ENCODE results near the gene LRRC27. TPM values are rescaled to one million over a fixed set of nuclear protein-coding genes. Genes with fewer than 3 reads are reported as not detected.
"Not testable (repeated sequence)": the region's sequence is repeated elsewhere in the genome, so short reads cannot be mapped to it uniquely, and the experiment has no call there.

Gene LRRC27
- total and polyA plus RNA-seq, 2 donors (not counting 1 experiment from before 2014, with no cell fraction given): 23.6 to 25.6 TPM

DNA sequence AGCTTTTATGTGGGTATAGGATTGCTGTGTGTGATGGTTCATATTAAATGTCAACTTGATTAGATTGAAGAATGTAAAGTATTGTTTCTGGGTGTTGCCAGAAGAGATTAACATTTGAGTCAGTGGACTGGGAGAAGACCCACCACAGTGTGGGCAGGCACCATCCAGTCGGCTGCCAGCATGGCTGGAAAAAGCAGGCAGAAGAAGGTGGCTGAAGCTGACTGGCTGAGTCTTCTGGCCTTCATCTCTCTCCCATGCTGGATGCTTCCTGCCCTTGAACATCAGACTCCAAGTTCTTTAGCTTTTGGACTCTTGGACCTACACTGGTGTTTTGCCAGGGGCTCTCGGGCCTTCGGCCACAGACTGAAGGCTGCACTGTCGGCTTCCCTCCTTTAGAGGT lies 49.0 kb downstream of the LRRC27 start:
- 100% methylated on average over 4 of the region's 4 CpGs for WGBS (ENCODE audit: insufficient coverage)
- H3K4me2 ChIP-seq (replicated peaks; ENCODE audit: low read depth, low read length, poor library complexity, severe bottlenecking); H2AFZ ChIP-seq (ENCODE audit: insufficient read depth, low read depth, low read length, poor library complexity, severe bottlenecking); H3K9me3 ChIP-seq (ENCODE audit: control extremely low read depth in 1 of 3, control insufficient read depth in 2 of 3, insufficient read depth in 1 of 3, low read length in 2 of 3); intact Hi-C loops (cut with micrococcal nuclease); H3K27me3 ChIP-seq (replicated peaks in 1 of 4; ENCODE audit: control extremely low read depth in 1 of 4, control insufficient read depth in 3 of 4, insufficient read depth in 4 of 4, low read length in 3 of 4); H3K4me1 Mint-ChIP-seq; H3K36me3 ChIP-seq (replicated peaks in 1 of 2; ENCODE audit: control extremely low read depth in 1 of 2, control insufficient read depth in 1 of 2, extremely low read depth in 1 of 2, insufficient read depth in 2 of 2, low read length in 1 of 2); DNase-seq; H3K4me3 Mint-ChIP-seq; H3K4me1 ChIP-seq (ENCODE audit: control insufficient read depth in 2 of 2, insufficient read depth in 2 of 2, low read length in 2 of 2); H3K9ac ChIP-seq (ENCODE audit: low read length); H3K4me3 ChIP-seq (ENCODE audit: control extremely low read depth in 1 of 5, extremely low read depth in 1 of 5, insufficient read depth in 1 of 5, low read depth in 2 of 5, low read length in 4 of 5); POLR2A ChIA-PET; H3K27ac Mint-ChIP-seq; H3K27me3 Mint-ChIP-seq; H3K9me3 Mint-ChIP-seq (ENCODE audit: insufficient read depth); ATAC-seq (ENCODE audit: low read depth); H4K20me1 ChIP-seq (ENCODE audit: control insufficient read depth, insufficient read depth, low read length, poor library complexity, severe bottlenecking); H3K79me2 ChIP-seq (ENCODE audit: control insufficient read depth, insufficient read depth, low read length); H3K27ac ChIP-seq (ENCODE audit: low read length in 2 of 2): not testable (repeated sequence)
- CTCF ChIA-PET: interaction anchor here (0.8 to 1.0 kb wide), 2 partner anchors 39 to 62 kb away, joined by 3 to 4 read pairs; no protein-coding TSS in a partner anchor

DNA sequence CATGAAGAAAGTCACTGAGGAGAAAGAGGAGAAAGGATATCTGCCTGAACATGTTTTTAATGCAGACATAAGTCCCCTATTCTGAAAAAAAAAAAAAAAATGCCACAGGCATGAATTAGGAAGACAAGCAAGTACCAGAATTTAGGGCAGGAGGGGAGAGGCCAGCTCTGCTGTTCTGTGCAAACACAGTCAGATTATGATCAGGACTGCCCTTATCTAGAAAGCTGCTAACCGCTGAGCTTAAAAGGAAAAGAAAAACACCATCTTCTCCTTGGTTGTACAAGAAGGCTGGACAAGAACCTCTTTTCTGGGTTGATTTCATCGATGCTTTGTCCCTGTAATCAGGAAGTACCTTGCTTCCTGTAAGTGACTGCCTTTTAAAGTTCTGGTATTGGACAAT lies 49.7 kb downstream of the LRRC27 start:
- H2AFZ ChIP-seq (ENCODE audit: insufficient read depth, low read depth, low read length, poor library complexity, severe bottlenecking): no peak overlapping the region
- Mint-ChIP-seq H3K27ac (no peak overlapping the region), H3K4me3 (no peak overlapping the region), H3K4me1 (no peaks in the 10 kb centered on the region), H3K27me3 (no peaks in the 10 kb centered on the region), H3K9me3 (ENCODE audit: insufficient read depth) (no peaks in the 10 kb centered on the region)
- H3K9me3 ChIP-seq (ENCODE audit: control extremely low read depth in 1 of 3, control insufficient read depth in 2 of 3, insufficient read depth in 1 of 3, low read length in 2 of 3): no peaks in the 10 kb centered on the region
- H3K4me1 ChIP-seq (ENCODE audit: control insufficient read depth in 2 of 2, insufficient read depth in 2 of 2, low read length in 2 of 2): no peaks in the 10 kb centered on the region
- H3K27me3 ChIP-seq (replicated peaks in 1 of 4; ENCODE audit: control extremely low read depth in 1 of 4, control insufficient read depth in 3 of 4, insufficient read depth in 4 of 4, low read length in 3 of 4): no peaks in the 10 kb centered on the region
- H4K20me1 ChIP-seq (ENCODE audit: control insufficient read depth, insufficient read depth, low read length, poor library complexity, severe bottlenecking): no peaks in the 10 kb centered on the region
- intact Hi-C loops (cut with micrococcal nuclease): no loop called here
- no peak for TF ChIP-seq CTCF (IDR thresholded peaks at IDR 0.05)
- TF ChIP-seq EZH2 (IDR thresholded peaks at IDR 0.05; ENCODE audit: borderline replicate concordance, insufficient read depth, low read depth, low read length, poor library complexity, severe bottlenecking): no peak
- H3K27ac ChIP-seq (ENCODE audit: low read length in 2 of 2): no peak overlapping the region
- H3K36me3 ChIP-seq (replicated peaks in 1 of 2; ENCODE audit: control extremely low read depth in 1 of 2, control insufficient read depth in 1 of 2, extremely low read depth in 1 of 2, insufficient read depth in 2 of 2, low read length in 1 of 2): no peaks in the 10 kb centered on the region
- no peaks in the 10 kb centered on the region for H3K79me2 ChIP-seq (ENCODE audit: control insufficient read depth, insufficient read depth, low read length)
- DNase-seq (no peak), ATAC-seq (ENCODE audit: low read depth) (no peak)
- no peak overlapping the region for H3K4me2 ChIP-seq (replicated peaks; ENCODE audit: low read depth, low read length, poor library complexity, severe bottlenecking)
- H3K9ac ChIP-seq (ENCODE audit: low read length): no peak overlapping the region
- WGBS (ENCODE audit: insufficient coverage): 48% methylated on average over 2 of the region's 2 CpGs
- ChIA-PET CTCF (no interaction called here), POLR2A (no interaction called here)
- no peak overlapping the region for H3K4me3 ChIP-seq (ENCODE audit: control extremely low read depth in 1 of 5, extremely low read depth in 1 of 5, insufficient read depth in 1 of 5, low read depth in 2 of 5, low read length in 4 of 5)
